Hepatocyte (in vitro differentiated cells): ENCODE measurements around the gene KRT75. TPM values are rescaled to one million over a fixed set of nuclear protein-coding genes. Genes with fewer than 3 reads are reported as not detected.

Experiments used
- DNase-seq: peaks from one replicate; pipeline ENCODE4 v3.0.0-alpha.2; 2016; ENCODE audit warnings: low spot score
- H2AFZ ChIP-seq: fragments of 200-600 bp; sonication (generic); 2 replicates; pipeline ENCODE4 v1.6.0; 2016; ENCODE audit warnings: antibody characterized with exemption, mild to moderate bottlenecking
- H3K27ac ChIP-seq: fragments of 200-600 bp; sonication (generic); 2 replicates; pipeline ENCODE4 v1.5.1; 2016; ENCODE audit warnings: mild to moderate bottlenecking
- H3K27me3 ChIP-seq: fragments of 200-600 bp; sonication (generic); 2 replicates; pipeline ENCODE4 v1.6.1; 2016
- H3K36me3 ChIP-seq: fragments of 200-600 bp; sonication (generic); replicated peaks from 2 replicates; pipeline ENCODE4 v1.5.1; 2016; ENCODE audit warnings: low read depth; ENCODE audit not compliant: insufficient read depth
- H3K4me1 ChIP-seq: fragments of 200-600 bp; sonication (generic); 2 replicates; pipeline ENCODE4 v1.5.1; 2016; ENCODE audit warnings: mild to moderate bottlenecking, moderate library complexity; ENCODE audit not compliant: insufficient read depth
- H3K4me2 ChIP-seq: fragments of 200-600 bp; sonication (generic); 2 replicates; pipeline ENCODE4 v1.6.0; 2016
- H3K4me3 ChIP-seq: fragments of 200-600 bp; sonication (generic); 2 replicates; pipeline ENCODE4 v1.5.1; 2016; ENCODE audit warnings: mild to moderate bottlenecking
- H3K79me2 ChIP-seq: fragments of 200-600 bp; sonication (generic); 2 replicates; pipeline ENCODE4 v1.6.0; 2017; ENCODE audit warnings: mild to moderate bottlenecking
- H3K9me2 ChIP-seq: fragments of 200-600 bp; sonication (generic); replicated peaks from 2 replicates; pipeline ENCODE4 v1.6.0; 2017; ENCODE audit warnings: mild to moderate bottlenecking; ENCODE audit not compliant: insufficient read depth
- H3K9me3 ChIP-seq: fragments of 200-600 bp; sonication (generic); 2 replicates; pipeline ENCODE4 v1.5.1; 2016; ENCODE audit warnings: low read depth, mild to moderate bottlenecking
- H4K20me1 ChIP-seq: fragments of 200-600 bp; sonication (generic); 2 replicates; pipeline ENCODE4 v1.6.0; 2016; ENCODE audit warnings: mild to moderate bottlenecking; ENCODE audit not compliant: insufficient read depth, poor library complexity, severe bottlenecking
- CTCF ChIP-seq: fragments of 200-600 bp; sonication (generic); IDR thresholded peaks from 2 replicates; pipeline ENCODE4 v1.5.1; 2016; ENCODE audit warnings: antibody characterized with exemption, mild to moderate bottlenecking; ENCODE audit not compliant: poor library complexity
- EZH2 ChIP-seq: fragments of 200-600 bp; sonication (generic); IDR thresholded peaks from 2 replicates; pipeline ENCODE4 v1.6.1; 2016; ENCODE audit warnings: antibody characterized with exemption, mild to moderate bottlenecking, borderline replicate concordance
- EZH2phosphoT487 ChIP-seq: fragments of 200-600 bp; sonication (generic); IDR thresholded peaks from one replicate; pipeline ENCODE4 v1.6.1; 2018; ENCODE audit warnings: antibody characterized with exemption, mild to moderate bottlenecking, low read depth, moderate library complexity; ENCODE audit not compliant: unreplicated experiment, severe bottlenecking
- WGBS: methylation state at CpG from one replicate; pipeline ENCODE4 v1.1.6; 2016; ENCODE audit warnings: low lambda C conversion rate; ENCODE audit errors: missing lambda C conversion rate; 5-methylcytosine and 5-hydroxymethylcytosine counted together
- polyA plus RNA-seq: library from polyadenylated mRNA; unstranded; fragments of >200 nt; fragmentation: Nextera tagmentation; extraction: Ambion mirVana; gene quantifications from 2 replicates; pipeline ENCODE4 v1.2.1, GENCODE V29; 2016
- total RNA-seq: library from RNA; depleted of rRNA; stranded (reverse); fragments of >200 nt; gene quantifications from 2 replicates; pipeline ENCODE4 v1.2.3, GENCODE V29; 2014

KRT75 gene
- total and polyA plus RNA-seq, 2 experiments from 2014 or later = not detected

- H3K4me3 ChIP-seq = no peak overlapping the region
- H3K9me2 ChIP-seq = no peaks in the 10 kb centered on the region
- H3K4me2 ChIP-seq = no peak overlapping the region
- no peaks in the 10 kb centered on the region for H3K27me3 ChIP-seq
- H2AFZ ChIP-seq = no peak overlapping the region
- H3K79me2 ChIP-seq = no peaks in the 10 kb centered on the region
- H3K9me3 ChIP-seq = no peaks in the 10 kb centered on the region
- no peak for TF ChIP-seq EZH2
- TF ChIP-seq EZH2phosphoT487 = no peak
- TF ChIP-seq CTCF = no peak
- no peaks in the 10 kb centered on the region for H3K36me3 ChIP-seq
- 92% methylated on average over 8 of the region's 8 CpGs for WGBS
- no peak overlapping the region for H3K27ac ChIP-seq
- DNase-seq = no peak
- H4K20me1 ChIP-seq = no peaks in the 10 kb centered on the region
- peaks cover 3% of the 10 kb centered on the region for H3K4me1 ChIP-seq
Observed at GRCh38 chr12:52396656-52397055, 37.5 kb downstream of the KRT75 start.

- H3K27me3 ChIP-seq = no peaks in the 10 kb centered on the region
- no peaks in the 10 kb centered on the region for H3K79me2 ChIP-seq
- no peaks in the 10 kb centered on the region for H3K9me2 ChIP-seq
- TF ChIP-seq EZH2phosphoT487 = no peak
- TF ChIP-seq CTCF = peak; percentile 33
- no peak overlapping the region for H3K4me3 ChIP-seq
- H3K4me2 ChIP-seq = no peak overlapping the region
- no peak overlapping the region for H2AFZ ChIP-seq
- no peaks in the 10 kb centered on the region for H3K9me3 ChIP-seq
- no peaks in the 10 kb centered on the region for H3K36me3 ChIP-seq
- peaks cover 3% of the 10 kb centered on the region for H3K4me1 ChIP-seq
- no peaks in the 10 kb centered on the region for H4K20me1 ChIP-seq
- WGBS = 62% methylated on average over 20 of the region's 20 CpGs
- DNase-seq = peak; percentile 47
- no peak overlapping the region for H3K27ac ChIP-seq
Observed at GRCh38 chr12:52395761-52396434, 38.3 kb downstream of the KRT75 start.

GRCh38 chr12:52394836-52395405 is 39.2 kb downstream of the KRT75 start:
- DNase-seq = no peak
- WGBS = 90% methylated on average over 13 of the region's 13 CpGs
- TF ChIP-seq EZH2 (no peak), CTCF (no peak), EZH2phosphoT487 (no peak)
- H4K20me1 ChIP-seq = no peaks in the 10 kb centered on the region
- H3K9me2 ChIP-seq = no peaks in the 10 kb centered on the region
- H3K9me3 ChIP-seq = no peaks in the 10 kb centered on the region
- no peak overlapping the region for H2AFZ ChIP-seq
- H3K79me2 ChIP-seq = no peaks in the 10 kb centered on the region
- no peak overlapping the region for H3K27ac ChIP-seq
- no peaks in the 10 kb centered on the region for H3K36me3 ChIP-seq
- no peaks in the 10 kb centered on the region for H3K27me3 ChIP-seq
- H3K4me2 ChIP-seq = no peak overlapping the region
- H3K4me1 ChIP-seq = peaks cover 3% of the 10 kb centered on the region
- H3K4me3 ChIP-seq = no peak overlapping the region
